Measurements from ENCODE around the gene TJP1. TPM values are rescaled to one million over a fixed set of nuclear protein-coding genes. Genes with fewer than 3 reads are reported as not detected.

TJP1 gene
- total RNA-seq, 4 donors from 2014 or later: 59.1 to 99.9 (median 83.8) TPM

DNA sequence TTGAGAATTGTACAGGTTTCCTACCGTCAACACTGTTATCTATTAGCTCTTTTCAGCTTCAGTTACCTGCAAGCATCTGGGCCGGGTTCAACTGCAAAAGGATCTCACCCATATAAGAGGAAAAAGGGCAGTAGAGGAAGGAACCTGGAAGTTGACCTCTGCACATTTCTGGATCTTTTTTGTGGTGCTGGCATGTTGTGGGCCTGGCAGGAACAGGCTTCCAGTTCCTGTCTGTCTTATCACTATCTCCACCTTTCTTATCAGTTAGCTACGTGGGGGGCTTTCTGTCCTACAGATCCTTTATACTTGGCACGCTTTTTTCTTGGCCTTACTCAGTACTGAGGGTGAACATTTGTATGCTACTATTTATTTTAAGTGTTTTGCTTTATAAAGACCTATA lies 42.2 kb upstream of the TJP1 start:
- no peak for DNase-seq (ENCODE audit: low spot score in 2 of 2)
- WGBS, 2 donors: 72 to 83% methylated on average over 4 of the region's 4 CpGs
- no peak overlapping the region for H3K4me3 ChIP-seq (ENCODE audit: low read depth, poor library complexity, severe bottlenecking)
- TF ChIP-seq, protein P1, sequence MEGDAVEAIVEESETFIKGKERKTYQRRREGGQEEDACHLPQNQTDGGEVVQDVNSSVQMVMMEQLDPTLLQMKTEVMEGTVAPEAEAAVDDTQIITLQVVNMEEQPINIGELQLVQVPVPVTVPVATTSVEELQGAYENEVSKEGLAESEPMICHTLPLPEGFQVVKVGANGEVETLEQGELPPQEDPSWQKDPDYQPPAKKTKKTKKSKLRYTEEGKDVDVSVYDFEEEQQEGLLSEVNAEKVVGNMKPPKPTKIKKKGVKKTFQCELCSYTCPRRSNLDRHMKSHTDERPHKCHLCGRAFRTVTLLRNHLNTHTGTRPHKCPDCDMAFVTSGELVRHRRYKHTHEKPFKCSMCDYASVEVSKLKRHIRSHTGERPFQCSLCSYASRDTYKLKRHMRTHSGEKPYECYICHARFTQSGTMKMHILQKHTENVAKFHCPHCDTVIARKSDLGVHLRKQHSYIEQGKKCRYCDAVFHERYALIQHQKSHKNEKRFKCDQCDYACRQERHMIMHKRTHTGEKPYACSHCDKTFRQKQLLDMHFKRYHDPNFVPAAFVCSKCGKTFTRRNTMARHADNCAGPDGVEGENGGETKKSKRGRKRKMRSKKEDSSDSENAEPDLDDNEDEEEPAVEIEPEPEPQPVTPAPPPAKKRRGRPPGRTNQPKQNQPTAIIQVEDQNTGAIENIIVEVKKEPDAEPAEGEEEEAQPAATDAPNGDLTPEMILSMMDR (IDR thresholded peaks at IDR 0.05): no peak
- TF ChIP-seq POLR2A (IDR thresholded peaks at IDR 0.05): no peak
- intact Hi-C loops (cut with DNase I; ENCODE audit: low total_unique reads): no loop called here

DNA sequence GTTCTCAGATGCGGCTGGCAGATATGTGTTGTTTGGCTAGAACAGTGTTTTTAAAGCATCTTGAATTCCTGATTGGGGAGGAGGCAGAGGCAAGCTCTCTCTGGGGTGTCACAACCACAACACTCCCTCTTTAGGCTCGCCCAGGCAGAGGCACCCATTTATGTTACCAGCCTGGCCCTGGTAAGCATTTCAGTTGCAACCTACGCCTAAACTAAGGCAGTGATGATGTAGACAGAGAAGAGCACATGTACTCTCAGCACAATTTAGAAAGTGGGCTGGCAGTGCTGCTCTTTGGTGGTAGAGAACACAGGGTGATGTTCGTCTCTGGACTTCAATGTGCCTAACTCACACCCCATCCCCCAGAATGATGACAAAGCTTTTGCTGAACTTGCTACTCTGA lies 41.2 kb upstream of the TJP1 start:
- 85 to 89% methylated on average over 4 of the region's 4 CpGs for WGBS, 2 donors
- no peak for TF ChIP-seq POLR2A (IDR thresholded peaks at IDR 0.05)
- TF ChIP-seq, protein P1 (IDR thresholded peaks at IDR 0.05): no peak
- no peak for DNase-seq (ENCODE audit: low spot score in 2 of 2)
- H3K4me3 ChIP-seq (ENCODE audit: low read depth, poor library complexity, severe bottlenecking): no peak overlapping the region
- intact Hi-C loops (cut with DNase I; ENCODE audit: low total_unique reads): no loop called here

DNA sequence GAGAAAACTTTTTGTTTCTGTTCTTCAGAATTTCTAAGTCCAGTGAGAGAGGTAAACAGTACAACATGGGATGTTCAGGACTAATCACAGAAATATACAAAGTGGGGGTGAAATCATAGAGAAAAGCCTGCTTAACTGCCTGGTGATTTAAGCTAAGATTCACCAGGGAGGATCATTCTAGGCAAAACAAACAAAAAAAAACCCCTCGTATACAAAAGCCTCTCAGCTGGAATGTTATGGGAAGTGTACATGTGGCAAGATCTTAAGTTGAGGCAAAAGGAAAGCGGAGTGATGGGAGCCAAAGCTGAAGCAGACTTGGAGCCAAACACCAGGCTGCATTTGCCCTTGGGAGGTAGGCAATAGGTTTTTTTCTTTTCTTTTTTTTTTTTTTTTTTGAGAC lies 40.0 kb upstream of the TJP1 start:
- intact Hi-C loops (cut with DNase I; ENCODE audit: low total_unique reads): no loop called here
- TF ChIP-seq POLR2A (IDR thresholded peaks at IDR 0.05): no peak
- TF ChIP-seq, protein P1 (IDR thresholded peaks at IDR 0.05): no peak
- no peak overlapping the region for H3K4me3 ChIP-seq (ENCODE audit: low read depth, poor library complexity, severe bottlenecking)
- WGBS, 2 donors: 68 to 69% methylated on average over 2 of the region's 2 CpGs
- DNase-seq (ENCODE audit: low spot score in 2 of 2): no peak

DNA sequence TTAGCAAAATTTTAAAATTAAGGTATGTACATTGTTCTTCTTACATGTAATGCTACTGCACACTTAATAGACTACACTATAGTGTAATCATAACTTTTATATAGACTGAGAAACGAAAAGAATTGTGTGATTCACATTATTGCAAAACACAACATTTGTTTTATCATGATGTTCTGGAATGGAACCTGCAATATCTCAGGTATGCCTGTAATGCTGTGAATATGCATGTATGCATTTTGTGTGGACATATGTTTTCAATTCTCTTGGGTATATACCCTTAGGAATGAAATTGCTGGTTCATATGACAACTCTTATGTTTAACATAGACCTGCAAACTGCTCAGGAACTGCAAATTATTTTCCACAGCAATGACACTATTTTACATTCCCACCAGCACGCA lies 38.6 kb upstream of the TJP1 start:
- TF ChIP-seq, protein P1 (IDR thresholded peaks at IDR 0.05): no peak
- TF ChIP-seq POLR2A (IDR thresholded peaks at IDR 0.05): no peak
- WGBS, 2 donors: 82 to 85% methylated on average over 2 of the region's 2 CpGs
- no peak for DNase-seq (ENCODE audit: low spot score in 2 of 2)
- no peak overlapping the region for H3K4me3 ChIP-seq (ENCODE audit: low read depth, poor library complexity, severe bottlenecking)
- intact Hi-C loops (cut with DNase I; ENCODE audit: low total_unique reads): no loop called here

DNA sequence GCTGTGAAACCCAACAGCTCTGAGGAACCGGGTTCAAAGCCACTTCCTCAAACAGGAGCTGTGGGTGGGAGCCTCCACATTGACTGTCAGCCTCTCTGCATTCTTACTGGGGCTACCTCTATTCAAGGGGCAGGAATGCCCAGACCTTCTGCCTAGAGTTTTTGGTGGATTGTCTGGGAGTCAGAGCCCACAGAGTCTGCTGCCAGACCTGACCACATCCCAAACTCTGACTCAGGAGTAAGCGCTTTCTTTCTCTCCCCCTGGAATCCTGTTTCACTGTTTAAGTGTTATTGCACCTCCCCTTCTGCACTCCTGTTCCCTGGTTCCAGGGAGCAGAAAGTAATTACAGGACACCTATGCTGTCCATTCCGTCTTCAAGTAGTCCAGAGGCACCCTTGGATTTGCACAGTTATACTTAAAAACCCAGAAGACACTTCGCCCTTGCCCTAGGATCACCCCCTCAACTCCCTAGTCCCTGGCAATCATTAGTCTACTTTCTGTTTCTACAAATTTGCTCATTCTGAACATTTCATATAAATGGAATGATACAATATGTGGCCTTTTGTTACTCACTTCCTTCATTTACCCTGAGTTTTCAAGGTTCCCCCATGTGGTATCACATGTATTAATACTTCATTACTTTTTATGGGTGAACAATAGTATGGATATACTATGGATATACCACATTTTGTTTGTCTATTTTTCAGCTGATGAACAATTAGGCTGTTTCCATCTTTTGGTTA lies 37.9 kb upstream of the TJP1 start:
- 73 to 82% methylated on average over 4 of the region's 4 CpGs for WGBS, 2 donors
- no peak for DNase-seq (ENCODE audit: low spot score in 2 of 2)
- TF ChIP-seq, protein P1 (IDR thresholded peaks at IDR 0.05): no peak
- TF ChIP-seq POLR2A (IDR thresholded peaks at IDR 0.05): no peak
- H3K4me3 ChIP-seq (ENCODE audit: low read depth, poor library complexity, severe bottlenecking): no peak overlapping the region
- intact Hi-C loops (cut with DNase I; ENCODE audit: low total_unique reads): no loop called here

DNA sequence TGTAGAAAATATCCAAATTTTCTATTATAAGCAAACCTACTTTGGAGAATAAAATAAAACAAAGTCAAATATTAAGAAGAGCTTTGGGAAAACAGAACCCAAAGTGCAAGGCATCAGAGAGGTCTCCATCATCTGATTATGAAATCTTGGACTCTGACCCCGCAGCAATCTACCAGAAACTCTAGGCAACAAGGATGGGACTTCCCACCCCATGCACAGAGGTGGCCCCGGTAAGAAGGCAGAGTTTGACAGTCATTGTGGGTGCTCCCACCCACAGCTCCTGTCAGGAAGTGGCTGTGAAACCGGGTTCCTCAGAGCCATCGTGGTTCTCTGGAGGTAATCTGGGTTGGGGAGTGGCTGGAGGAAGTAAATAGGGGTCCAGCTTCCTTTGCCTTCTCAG lies 37.0 kb upstream of the TJP1 start:
- WGBS, 2 donors: 64 to 75% methylated on average over 4 of the region's 4 CpGs
- intact Hi-C loops (cut with DNase I; ENCODE audit: low total_unique reads): no loop called here
- no peak overlapping the region for H3K4me3 ChIP-seq (ENCODE audit: low read depth, poor library complexity, severe bottlenecking)
- TF ChIP-seq, protein P1 (IDR thresholded peaks at IDR 0.05): no peak
- no peak for TF ChIP-seq POLR2A (IDR thresholded peaks at IDR 0.05)
- DNase-seq (ENCODE audit: low spot score in 2 of 2): no peak

All from lower leg skin (tissue), 4 donors.